AG08396 (cell line): ENCODE results near the gene MCCD1.

Experiments
- DNase-seq: peaks from one replicate; pipeline ENCODE4 v3.0.0; 2012; ENCODE audit warnings: low spot score, mixed read lengths

MCCD1 gene

GRCh38 chr6:31513456-31514165 lies 15.2 kb upstream of the MCCD1 start:
- peak; percentile 25 for DNase-seq

GRCh38 chr6:31521835-31522234 lies 6.9 kb upstream of the MCCD1 start:
- no peak for DNase-seq

- DNase-seq: no peak
Measured at GRCh38 chr6:31525553-31525931, 3.2 kb upstream of the MCCD1 start.

- DNase-seq: no peak
Measured at GRCh38 chr6:31525932-31526591, 2.7 kb upstream of the MCCD1 start.

GRCh38 chr6:31528307-31528777 lies 420 bp upstream of the MCCD1 start:
- DNase-seq: no peak

- no peak for DNase-seq
Measured at GRCh38 chr6:31529329-31530150, 778 bp downstream of the MCCD1 start.

- no peak for DNase-seq
Measured at GRCh38 chr6:31530659-31531058, 1.9 kb downstream of the MCCD1 start.

GRCh38 chr6:31531162-31531561 lies 2.4 kb downstream of the MCCD1 start:
- DNase-seq: no peak

- DNase-seq: no peak
Measured at GRCh38 chr6:31531771-31532643, 3.2 kb downstream of the MCCD1 start.

- DNase-seq: no peak
Measured at GRCh38 chr6:31532644-31533454, 4.1 kb downstream of the MCCD1 start.

GRCh38 chr6:31533455-31533841 lies 4.7 kb downstream of the MCCD1 start:
- DNase-seq: no peak

- no peak for DNase-seq
Measured at GRCh38 chr6:31534011-31534410, 5.2 kb downstream of the MCCD1 start.

GRCh38 chr6:31534521-31535040 lies 5.8 kb downstream of the MCCD1 start:
- no peak for DNase-seq

GRCh38 chr6:31535538-31536324 lies 7.0 kb downstream of the MCCD1 start:
- no peak for DNase-seq

GRCh38 chr6:31538805-31539400 lies 10.1 kb downstream of the MCCD1 start:
- DNase-seq: no peak

GRCh38 chr6:31540640-31541039 lies 11.9 kb downstream of the MCCD1 start:
- DNase-seq: no peak

GRCh38 chr6:31541059-31541657 lies 12.4 kb downstream of the MCCD1 start:
- peak; percentile 48 for DNase-seq

GRCh38 chr6:31541658-31542521 lies 13.1 kb downstream of the MCCD1 start, which contains the start of gene DDX39B:
Gene DDX39B, minus strand, starts transcription at chr6:31542003. Its CDS starts 1,471 bp downstream, at chr6:31540532.
- peak; percentile 96 for DNase-seq
